GM23338 (cell line): ENCODE results near the gene SLCO3A1.

ENCODE experiments used
- CREB1 ChIP-seq: fragments of 250-450 bp; sonication (Bioruptor Pico); IDR thresholded peaks from 2 replicates; pipeline ENCODE4 v1.5.0; 2020; ENCODE audit warnings: low read depth, mild to moderate bottlenecking, moderate library complexity
- CTCF ChIP-seq, 2 experiments: fragments of 200-600 bp in 1 of 2; sonication (generic) in 1 of 2; conservative IDR thresholded peaks; 2 replicates each; pipeline versions ENCODE4 v1.5.1 to v1.6.1; 2016 to 2017; ENCODE audit warnings: antibody characterized with exemption in 2 of 2, low read depth in 2 of 2, mild to moderate bottlenecking in 2 of 2, moderate library complexity in 1 of 2
- EZH2 ChIP-seq: fragments of 200-600 bp; sonication (generic); IDR thresholded peaks from one replicate; pipeline ENCODE4 v1.8.0; 2017; ENCODE audit warnings: antibody characterized with exemption, mild to moderate bottlenecking, low read depth; ENCODE audit not compliant: unreplicated experiment
- JUNB ChIP-seq: IDR thresholded peaks from one replicate; pipeline ENCODE4 v1.6.1; 2016; ENCODE audit warnings: antibody characterized with exemption; ENCODE audit not compliant: unreplicated experiment
- POLR2AphosphoS5 ChIP-seq: IDR thresholded peaks from 2 replicates; pipeline ENCODE4 v1.6.1; 2016; ENCODE audit warnings: antibody characterized with exemption, low read depth
- REST ChIP-seq: IDR thresholded peaks from one replicate; pipeline ENCODE4 v1.6.1; 2018; ENCODE audit warnings: antibody characterized with exemption; ENCODE audit not compliant: unreplicated experiment
- ZNF331 ChIP-seq: fragments of 250-450 bp; sonication (Bioruptor Pico); IDR thresholded peaks from 2 replicates; pipeline ENCODE4 v1.5.0; 2020; ENCODE audit warnings: low read depth, mild to moderate bottlenecking, moderate library complexity

- no peak for TF ChIP-seq CTCF (conservative IDR thresholded peaks at IDR 0.05; ENCODE audit: low read depth in 2 of 2)
- no peak; the same call in 1 of the 2 replicates for TF ChIP-seq POLR2AphosphoS5
- no peak for TF ChIP-seq JUNB
- no peak for TF ChIP-seq EZH2
- no peak for TF ChIP-seq CREB1
- TF ChIP-seq REST = no peak
- TF ChIP-seq ZNF331 (CRISPR knock-in tag) = no peak
These were observed at the start of gene SLCO3A1 for GRCh38 chr15:91853511-91853947.
